GM19468 (cell line): ENCODE results near the gene PHC2.

Source experiments
- ATAC-seq: cut with Tn5 transposase; IDR thresholded peaks from one replicate; pipeline ENCODE4 v1.9.1; 2021; ENCODE audit warnings: mild to moderate bottlenecking, moderate library complexity, moderate number of reproducible peaks; ENCODE audit not compliant: unreplicated experiment; ENCODE audit errors: extremely low read depth

The PHC2 gene

GRCh38 chr1:33430692-33431593 lies at the start of gene PHC2:
TSS of gene PHC2 (minus strand) at chr1:33431095. CDS start at chr1:33375539, 55,556 bp downstream.
- peak; percentile 56 for ATAC-seq

GRCh38 chr1:33477451-33477850 lies 46.6 kb upstream of the PHC2 start:
- ATAC-seq = no peak

- no peak for ATAC-seq
These were observed 43.0 kb upstream of the PHC2 start for GRCh38 chr1:33473900-33474299.

DNA sequence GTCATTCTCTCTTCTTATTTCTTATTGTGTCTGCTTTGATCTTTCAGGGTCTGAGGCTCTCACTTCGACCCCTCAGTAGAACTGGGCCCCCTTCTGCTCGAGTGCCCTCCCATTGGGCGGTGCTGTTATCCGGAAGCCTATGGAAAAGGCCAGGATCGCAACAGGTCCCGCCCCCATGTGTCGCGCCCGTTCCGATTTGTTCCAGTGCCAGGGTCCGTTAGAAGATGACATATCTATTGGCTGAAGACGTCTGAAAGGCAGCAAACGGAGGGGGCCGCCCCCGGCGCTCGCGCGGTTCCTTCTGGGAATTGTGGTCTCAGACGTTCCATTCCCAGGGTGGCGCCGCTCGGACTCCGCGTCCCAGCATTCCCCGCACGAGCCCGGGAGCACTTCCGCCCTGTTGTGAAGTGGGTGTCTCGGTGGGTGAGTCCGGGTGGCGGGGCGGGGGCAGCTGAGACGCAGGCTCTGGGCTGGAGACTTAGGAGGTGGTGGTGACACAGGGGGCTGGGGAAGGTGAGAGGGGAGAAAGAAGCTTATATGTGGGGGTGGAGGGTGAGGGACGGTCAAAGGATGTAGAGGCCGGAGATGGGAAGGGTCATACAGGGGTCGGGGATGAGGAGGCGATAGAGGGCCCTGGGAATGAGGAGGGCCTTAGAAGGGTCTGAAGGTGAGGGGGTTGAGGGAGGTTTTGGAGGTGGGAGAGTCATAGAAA lies 41.5 kb upstream of the PHC2 start, which contains the start of gene ZSCAN20:
Gene ZSCAN20 (plus strand): TSS at position 377 of the 712 bp plus-strand sequence. CDS start 6,644 bp downstream, outside the sequence.
- peak; percentile 61 for ATAC-seq

- ATAC-seq = no peak
These were observed 40.5 kb upstream of the PHC2 start for GRCh38 chr1:33471416-33471815.

DNA sequence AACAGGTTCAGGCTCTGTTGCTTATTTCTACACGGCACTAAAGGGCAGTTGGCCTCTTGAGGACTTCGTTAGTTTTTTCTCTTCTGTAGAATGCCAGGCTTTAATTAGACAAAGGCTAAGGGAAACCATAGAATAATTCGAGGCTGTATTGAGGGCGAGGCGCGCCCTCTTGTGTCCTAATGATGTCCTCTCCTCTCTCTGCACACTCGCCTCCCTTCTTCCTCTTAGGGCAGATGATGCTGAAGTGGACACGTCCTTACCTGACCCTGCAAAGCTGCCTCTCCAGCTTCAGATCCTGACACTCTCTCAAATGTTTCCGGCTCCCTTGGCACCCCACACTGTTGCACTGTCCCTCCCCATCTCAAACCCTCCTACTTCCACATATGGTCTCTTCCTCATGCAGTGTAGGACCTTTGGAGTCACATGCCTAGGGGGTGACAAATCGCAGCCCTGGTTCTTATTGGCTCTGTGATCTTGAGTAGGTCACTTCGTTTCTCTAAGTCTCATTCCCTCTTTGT lies 39.7 kb upstream of the PHC2 start:
- peak; percentile 40 for ATAC-seq

- no peak for ATAC-seq
These were observed 38.8 kb upstream of the PHC2 start for GRCh38 chr1:33469691-33470090.

DNA sequence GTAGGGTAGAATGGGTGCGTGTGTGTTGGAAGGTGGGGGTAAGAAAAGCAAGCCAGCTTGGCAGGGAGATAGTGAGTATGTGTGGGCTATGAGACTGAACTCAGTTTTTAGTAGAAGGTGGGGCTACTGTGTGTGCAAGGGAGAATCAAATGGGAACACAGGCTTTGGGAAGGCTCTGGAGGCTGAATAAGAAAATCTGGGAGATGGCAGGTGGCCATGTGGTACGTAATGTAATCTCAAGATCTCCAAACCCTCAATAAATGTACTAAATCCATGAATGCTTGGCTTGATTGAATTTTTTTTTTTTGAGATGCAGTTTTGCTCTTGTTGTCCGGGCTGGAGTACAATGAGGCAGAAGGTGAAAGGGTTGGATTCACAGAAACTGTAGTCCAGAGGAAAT lies 38.1 kb upstream of the PHC2 start:
- no peak for ATAC-seq

- ATAC-seq = no peak
These were observed 37.6 kb upstream of the PHC2 start for GRCh38 chr1:33468531-33468930.

DNA sequence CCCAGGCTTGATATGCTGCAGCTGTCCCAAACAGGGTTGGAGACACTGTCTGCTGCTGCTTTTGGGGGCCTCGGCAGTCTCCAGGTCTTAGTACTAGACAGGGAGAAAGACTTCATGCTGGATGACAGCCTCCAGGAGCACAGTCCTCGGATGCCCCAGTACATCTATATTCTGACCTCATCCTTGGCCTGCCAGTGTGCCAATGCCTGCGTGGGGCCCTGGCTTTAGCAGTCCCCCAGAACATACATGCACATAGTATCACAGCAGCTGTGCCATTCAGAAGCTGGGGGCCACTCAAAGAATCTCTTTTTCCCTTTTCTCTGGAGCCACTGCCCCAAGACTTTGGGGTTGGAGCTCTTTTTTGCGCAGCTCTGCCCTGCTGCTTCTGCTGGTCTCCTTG lies 37.1 kb upstream of the PHC2 start:
- no peak for ATAC-seq

GRCh38 chr1:33466159-33466558 lies 35.3 kb upstream of the PHC2 start:
- ATAC-seq = no peak

- no peak for ATAC-seq
These were observed 34.4 kb upstream of the PHC2 start for GRCh38 chr1:33465316-33465715.

DNA sequence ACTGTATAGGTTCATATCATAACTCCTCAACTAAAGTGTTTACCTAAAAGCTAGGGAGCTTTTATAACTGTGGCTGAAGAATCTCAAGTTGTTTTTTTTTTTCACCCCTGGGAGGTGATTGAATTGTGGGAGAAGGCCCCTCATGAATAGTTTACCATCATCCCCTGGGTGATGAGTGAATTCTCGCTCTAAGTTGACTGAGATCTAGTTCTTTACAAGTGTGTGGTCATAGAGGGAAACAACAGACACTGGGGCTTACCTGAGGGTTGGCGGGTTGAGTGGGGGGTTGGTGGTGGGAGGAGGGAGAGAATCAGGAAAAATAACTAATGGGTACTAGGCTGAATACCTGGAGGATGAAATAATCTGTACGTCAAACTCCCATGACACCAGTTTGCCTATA lies 33.7 kb upstream of the PHC2 start:
- ATAC-seq = no peak

DNA sequence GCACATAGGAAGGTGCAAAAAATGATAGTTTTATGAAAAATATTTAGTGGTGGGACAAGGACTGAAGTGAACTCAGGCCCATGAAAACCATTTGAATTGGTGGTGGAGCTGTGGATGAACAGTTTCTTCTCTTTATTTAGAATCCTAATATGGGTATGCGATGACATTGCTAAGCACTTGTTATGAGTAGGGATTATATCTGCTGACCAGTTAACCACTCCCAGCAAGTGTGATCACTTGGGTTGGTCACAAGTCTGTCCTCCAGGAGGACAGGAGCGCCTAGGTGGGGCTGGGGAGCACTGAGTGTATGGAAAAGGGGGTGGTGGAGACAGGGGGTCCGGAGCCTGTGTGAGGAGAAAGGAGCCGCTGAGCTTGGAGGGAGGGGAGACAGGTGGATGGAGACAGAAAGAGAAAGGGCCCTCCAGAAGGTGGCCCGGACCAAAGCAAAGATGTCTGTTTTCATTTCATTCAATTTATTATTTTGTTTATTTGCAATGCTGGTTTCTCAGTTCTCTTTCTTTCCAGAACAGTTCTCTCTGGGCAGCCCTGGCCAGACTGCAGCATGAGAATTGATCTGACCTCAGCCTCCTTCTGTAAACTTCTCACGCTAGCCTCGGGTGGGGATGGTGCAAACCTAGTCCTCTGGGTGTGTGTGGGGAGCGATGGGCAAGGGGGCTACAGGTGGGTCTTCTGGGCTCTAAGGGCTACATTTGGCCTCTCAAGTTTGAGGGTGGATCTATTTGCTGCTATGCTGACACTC lies 31.7 kb upstream of the PHC2 start:
- no peak for ATAC-seq

DNA sequence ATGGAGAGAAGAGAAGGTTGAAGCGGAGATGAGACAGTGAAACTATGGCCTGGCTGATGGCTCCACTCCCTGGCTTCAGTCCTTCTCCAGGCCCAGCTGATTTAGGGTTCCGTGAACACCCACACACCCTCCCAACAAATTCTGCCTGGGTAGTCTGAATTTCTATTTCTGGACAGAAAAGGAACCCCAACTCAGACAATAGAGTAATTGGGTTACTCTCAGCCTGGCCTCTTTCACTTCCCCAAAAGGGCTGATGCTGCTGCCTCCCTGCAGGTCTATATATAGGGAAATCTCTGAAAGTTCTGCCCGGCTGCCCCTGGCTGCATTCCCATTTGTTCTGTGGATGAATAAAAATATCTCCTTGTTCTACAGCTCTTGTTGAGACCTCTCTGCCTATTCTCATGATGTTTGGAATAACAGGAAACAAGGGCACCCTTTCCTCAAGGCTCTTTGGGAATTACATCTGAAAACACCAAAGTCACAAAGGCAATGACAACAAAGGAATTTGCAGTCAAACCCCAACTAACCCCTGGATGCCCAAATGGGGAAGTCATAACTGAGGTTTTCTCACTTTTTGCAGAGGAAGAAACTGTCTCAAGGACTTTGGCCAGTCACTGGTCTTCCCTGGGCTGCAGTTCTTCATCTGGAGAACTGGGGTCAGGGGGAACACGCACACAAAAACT lies 30.2 kb upstream of the PHC2 start:
- no peak for ATAC-seq

- no peak for ATAC-seq
These were observed 29.2 kb upstream of the PHC2 start for GRCh38 chr1:33460144-33460543.

GRCh38 chr1:33459691-33460090 lies 28.8 kb upstream of the PHC2 start:
- ATAC-seq = no peak

- no peak for ATAC-seq
These were observed 25.6 kb upstream of the PHC2 start for GRCh38 chr1:33456502-33456886.

DNA sequence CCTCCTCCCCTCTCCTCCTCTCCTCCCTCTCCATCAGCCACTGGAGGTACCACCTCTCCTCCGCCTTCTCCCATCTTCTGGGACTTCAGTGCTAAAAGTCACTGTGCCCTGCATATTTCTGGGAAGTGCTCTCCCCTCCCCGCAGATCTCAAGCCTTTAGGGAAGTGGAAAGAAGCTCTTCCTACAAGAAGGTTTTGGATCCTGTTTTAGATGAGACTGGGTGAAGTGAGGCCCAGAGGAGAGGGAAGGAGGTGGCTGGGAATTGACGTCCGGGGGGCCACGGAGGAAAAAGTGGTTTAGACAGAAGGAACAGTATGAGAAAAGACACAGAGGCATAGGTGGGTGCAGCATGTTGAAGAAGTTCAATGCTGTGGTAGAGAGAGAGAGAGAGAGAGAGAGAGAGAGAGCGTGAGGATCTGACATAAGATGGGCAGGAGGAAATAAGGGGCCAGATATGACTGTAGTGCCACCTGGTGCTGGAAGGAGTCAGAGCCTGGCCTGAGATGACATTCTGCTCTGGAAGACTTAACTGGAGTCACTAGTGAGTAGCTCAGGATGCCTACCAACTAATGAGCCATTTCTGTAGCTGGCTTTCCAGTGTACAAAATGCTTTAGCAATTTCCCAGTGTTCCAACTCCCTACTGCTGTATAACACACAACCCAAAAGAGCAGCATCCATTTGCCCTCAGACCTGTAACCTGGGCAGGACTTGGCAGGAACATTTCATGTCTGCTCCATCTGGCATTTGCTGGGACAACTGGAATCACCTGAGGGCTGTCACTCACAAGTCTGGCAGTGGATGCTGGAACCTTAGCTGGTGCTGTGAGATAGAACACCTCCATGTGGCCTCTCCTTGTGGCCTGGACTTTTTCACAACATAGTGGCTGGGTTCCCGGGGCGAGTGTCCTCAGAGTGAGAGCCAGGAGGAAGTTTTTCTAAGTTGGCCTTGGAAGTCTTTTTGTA lies 24.9 kb upstream of the PHC2 start:
- ATAC-seq = no peak
